GM21360 (cell line): Measurements from ENCODE around the gene IL37.
"Not testable (repeated sequence)": the region's sequence is repeated elsewhere in the genome, so short reads cannot be mapped to it uniquely, and the experiment has no call there.

Experiments
- ATAC-seq: cut with Tn5 transposase; IDR thresholded peaks from one replicate; pipeline ENCODE4 v1.9.1; 2021; ENCODE audit warnings: mild to moderate bottlenecking, moderate library complexity; ENCODE audit not compliant: unreplicated experiment

Gene IL37

DNA sequence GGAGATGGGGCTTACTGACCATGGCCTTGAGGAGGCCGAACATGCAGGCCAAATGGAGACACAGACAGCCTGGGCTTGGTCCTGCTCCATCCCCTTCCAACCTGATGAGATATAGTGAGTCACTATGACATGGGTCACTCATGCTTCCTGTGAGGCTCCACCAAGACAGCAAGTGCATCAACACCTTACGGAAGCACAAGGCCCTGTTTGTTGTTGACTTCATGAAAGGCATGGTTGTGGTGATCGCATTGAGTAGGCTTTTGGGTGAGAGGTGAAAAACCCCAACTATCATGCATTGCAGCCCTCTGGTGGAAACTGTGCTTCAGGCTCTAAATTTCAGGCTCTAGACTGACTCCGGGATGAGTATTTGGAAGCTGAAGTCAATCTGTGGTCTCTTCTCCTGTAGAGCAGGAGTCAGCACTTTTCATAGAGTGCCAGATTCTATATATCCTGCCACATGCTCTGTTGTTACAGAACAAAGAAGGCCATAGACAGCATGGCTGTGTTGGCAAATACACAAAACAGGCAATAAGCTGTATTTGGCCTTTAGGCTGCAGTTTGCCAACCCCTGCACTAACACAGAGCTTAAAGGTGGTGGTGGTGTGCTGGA, 10.1 kb downstream of the IL37 start:
- no peak for ATAC-seq

- ATAC-seq, result no peak
These were observed 11.0 kb downstream of the IL37 start for GRCh38 chr2:112921982-112922381.

DNA sequence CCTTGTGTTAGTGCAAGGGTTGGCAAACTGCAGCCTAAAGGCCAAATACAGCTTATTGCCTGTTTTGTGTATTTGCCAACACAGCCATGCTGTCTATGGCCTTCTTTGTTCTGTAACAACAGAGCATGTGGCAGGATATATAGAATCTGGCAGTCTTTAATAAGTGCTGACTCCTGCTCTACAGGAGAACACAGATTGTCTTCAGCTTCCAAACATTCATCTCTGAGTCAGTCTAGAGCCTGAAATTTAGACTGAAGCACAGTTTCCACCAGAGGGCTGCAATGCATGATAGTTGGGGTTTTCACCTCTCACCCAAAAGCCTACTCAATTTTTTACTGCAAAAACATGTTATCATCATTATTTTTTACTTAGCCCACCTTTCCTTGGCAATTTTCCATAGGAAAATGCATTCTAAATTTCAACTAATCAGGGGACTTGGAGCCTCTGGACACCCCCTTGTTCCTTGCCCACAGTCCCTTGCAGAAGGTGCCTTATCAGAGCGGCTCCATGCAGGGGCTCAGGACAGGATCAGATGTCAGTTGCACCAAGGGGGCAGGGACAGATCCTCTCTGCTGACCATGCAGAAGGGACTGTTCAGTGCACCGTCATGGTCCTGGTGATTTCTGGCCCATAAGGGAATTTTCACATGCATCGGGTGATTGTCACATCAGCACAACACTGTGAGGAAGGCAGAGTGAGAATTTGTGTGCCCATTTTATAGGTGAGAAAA, 12.4 kb downstream of the IL37 start:
- no peak for ATAC-seq

- no peak for ATAC-seq
These were observed 13.0 kb downstream of the IL37 start for GRCh38 chr2:112923967-112924338.

DNA sequence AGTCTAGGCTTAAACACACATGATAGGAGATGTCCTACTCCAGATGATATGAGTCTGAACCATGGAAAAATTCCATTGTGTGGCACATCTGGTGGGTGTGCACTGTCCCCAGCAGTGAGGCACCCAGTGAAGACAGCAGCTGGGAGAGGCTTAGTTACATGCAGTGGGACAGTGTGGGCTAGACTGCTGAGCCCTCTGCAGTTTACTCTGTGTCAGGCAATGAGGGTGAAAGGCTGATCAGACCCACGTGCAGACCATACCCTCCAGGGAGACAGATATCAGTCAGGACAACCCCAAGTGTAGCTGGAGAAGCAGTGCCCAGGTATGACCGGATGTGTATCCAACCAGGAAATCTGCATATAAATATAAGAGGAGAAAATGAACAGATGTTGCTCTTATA, 13.4 kb downstream of the IL37 start:
- no peak for ATAC-seq

DNA sequence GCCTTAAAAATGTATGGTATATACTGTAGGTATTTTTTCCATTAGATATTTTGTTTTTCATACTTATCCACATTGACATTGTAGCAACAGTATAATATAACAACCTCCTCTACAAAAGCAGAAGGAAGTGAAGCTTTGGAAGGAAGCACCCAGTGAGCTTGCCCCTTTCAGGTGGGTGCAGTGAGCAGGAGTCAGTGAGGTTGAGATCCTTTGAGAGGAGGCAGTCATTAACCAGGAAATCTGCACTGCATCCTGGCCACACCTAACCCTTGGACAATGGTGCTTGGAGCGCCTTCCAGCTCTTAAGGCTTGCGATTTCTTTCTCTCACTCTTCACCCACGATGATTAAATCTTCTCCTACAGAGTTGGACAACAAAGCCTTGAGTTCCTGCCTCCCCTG, 13.9 kb downstream of the IL37 start:
- ATAC-seq, result no peak

DNA sequence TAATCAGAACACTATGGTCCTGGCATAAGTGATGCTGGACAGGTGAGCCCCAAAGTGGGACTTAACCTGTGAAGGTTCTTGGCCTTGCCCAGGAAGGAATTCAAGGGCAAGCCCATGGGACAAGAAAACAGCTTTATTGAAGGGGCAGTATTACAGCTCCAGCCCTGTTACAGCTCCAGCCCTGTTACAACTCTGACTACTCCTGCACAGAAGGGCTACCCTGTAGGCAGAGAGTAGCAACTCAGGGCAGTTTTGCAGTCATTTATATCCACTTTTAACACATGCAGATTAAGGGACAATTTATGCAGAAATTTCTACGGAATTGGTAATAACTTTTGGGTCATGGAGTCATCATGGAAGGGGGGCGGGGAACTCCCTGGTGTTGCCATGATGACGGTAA, 15.7 kb downstream of the IL37 start:
- no peak for ATAC-seq

GRCh38 chr2:112927745-112928144, 16.8 kb downstream of the IL37 start:
- ATAC-seq, result no peak

GRCh38 chr2:112933261-112933660, 22.3 kb downstream of the IL37 start:
- ATAC-seq, result no peak

DNA sequence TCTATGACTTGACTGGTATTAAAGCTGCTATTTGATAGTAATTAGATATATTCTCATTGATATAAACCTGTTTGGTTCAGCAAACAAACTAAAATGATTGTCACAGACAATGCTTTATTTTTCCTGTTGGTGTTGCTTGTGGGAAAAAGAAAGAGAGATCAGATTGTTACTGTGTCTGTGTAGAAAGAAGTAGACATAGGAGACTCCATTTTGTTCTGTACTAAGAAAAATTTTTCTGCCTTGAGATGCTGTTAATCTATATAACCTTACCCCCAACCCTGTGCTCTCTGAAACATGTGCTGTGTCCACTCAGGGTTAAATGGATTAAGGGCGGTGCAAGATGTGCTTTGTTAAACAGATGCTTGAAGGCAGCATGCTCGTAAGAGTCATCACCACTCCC, 23.2 kb downstream of the IL37 start:
- ATAC-seq, result not testable (repeated sequence)

- no peak for ATAC-seq
These were observed 25.9 kb downstream of the IL37 start for GRCh38 chr2:112936927-112937232.

GRCh38 chr2:112938904-112939303, 27.9 kb downstream of the IL37 start:
- no peak for ATAC-seq

GRCh38 chr2:112939425-112939824, 28.5 kb downstream of the IL37 start:
- no peak for ATAC-seq

DNA sequence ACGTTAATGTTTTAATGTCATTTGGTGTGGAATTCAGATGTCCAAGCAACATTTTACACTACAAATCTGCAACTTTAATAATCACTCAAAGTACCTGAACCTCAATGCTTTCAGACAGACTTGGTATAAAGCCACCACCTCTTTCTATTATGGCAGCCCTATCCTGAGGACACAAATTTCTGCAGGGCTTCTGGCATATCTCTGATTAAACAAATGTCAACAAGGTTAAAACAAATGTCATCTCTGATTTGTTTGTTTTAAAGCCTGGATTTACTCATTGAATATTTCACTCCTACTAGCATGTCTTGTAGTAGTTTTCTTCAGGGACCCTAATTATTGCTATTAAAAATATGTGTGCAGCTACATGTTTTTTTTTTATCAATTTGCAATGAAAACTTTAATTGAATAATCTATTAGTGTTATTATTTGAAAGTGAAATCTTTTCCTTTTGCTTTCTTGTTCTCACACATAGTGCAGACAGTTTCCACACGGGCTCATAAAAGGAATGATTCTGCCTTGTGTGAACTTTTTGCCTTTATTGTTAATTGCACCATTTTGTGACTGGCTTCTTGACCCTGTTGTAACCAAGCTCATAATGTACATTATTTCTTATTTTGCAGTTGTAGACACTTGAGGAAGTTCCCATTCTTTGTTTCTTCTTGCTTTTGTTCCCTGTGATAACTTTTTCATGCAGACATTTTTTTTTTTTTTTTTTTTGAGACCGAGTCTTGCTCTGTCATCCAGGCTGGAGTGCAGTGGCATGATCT, 30.1 kb downstream of the IL37 start:
- no peak for ATAC-seq

DNA sequence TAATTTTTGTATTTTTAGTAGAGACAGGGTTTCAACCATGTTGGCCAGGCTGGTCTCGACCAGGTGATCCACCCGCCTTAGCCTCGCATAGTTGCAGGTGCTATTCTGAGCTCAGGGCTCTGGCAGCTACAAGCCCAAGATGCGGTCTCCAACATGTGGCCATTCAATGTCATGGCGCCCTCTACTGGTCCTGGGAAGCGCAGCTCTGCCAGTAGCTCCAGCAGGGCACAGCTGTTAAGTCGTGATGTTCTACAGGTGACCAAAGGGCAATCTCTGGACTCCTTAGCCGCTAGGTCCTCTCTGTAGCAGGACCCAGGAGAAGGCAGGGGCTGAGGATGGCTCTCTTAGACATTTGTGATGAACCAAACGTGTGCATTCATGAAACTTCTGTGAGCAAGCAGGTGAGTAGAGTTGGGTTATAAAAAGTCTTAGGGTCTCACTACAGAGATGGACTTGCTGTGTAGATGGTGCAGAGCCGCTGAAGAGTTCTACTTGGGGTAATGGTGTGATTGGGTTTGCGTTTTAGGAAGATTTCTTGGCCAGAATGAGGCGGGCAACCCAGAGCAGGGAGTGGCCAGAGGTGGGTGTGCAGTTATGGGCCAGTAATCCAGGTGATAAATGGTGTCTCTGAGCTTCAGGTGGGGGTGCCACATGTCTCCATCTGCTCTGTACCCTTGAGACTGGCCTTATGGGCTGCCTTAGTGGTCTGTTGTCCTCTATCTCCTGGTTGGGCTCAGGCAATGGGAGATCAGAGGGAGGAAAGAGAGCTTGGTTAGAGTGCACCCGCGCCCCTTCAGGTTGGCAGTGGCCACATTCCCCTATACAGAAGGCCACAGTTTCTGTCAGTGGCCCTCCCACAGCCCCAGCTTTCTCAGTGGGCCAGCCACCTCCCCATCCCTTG, 31.0 kb downstream of the IL37 start:
- ATAC-seq, result peak; percentile 70

- ATAC-seq, result no peak
These were observed 31.7 kb downstream of the IL37 start for GRCh38 chr2:112942654-112943002.

GRCh38 chr2:112944971-112945370, 34.0 kb downstream of the IL37 start:
- ATAC-seq, result no peak

- ATAC-seq, result no peak
These were observed 35.1 kb downstream of the IL37 start for GRCh38 chr2:112946086-112946485.

DNA sequence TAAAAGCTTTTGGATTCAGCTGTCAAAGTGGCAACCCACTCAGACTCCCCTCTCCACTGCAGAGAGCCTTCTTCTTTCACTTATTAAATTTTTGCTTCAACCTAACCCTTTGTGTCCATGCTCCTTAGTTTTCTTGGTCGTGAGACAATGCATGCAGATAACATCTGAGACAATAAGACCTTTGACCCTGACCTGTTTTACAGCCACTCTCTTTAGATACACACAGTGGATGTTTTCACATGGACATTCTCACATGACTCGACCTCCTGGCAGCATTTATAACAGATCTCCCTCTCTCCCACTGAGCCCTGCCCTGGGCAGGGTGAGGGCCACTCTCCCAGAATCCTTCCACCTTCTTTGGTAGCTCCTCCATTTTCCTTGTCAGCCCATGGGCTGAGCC, 36.4 kb downstream of the IL37 start:
- no peak for ATAC-seq

DNA sequence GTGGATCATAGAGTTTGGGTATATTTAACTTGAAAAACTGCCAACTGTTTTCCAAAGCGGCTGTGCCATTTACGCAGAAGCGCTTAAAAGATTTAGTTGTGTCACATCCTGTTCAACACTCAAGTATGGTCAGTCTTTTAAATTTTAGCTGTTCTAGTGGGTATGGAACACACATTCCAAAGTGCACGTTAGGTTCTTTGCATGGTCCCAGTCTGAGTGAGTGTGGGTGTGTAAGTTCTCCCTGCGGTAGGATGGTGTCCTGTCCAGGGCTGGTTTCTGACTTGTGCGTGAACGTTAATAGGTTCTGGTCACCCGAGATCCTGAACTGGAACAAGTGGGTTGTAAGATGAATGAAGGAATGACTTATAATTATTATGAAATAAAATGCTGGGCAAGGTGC, 38.5 kb downstream of the IL37 start:
- no peak for ATAC-seq

- ATAC-seq, result no peak
These were observed 43.4 kb downstream of the IL37 start for GRCh38 chr2:112954364-112954763.
